SU-DHL-6 (cell line): ENCODE measurements around the gene ST7L.

Source experiments
- H2AFZ ChIP-seq: fragments of 200-600 bp; sonication (generic); 2 replicates; pipeline ENCODE4 v1.6.1; 2014; ENCODE audit warnings: low read depth, mild to moderate bottlenecking, moderate library complexity, mixed read lengths, antibody characterized with exemption, low read length; ENCODE audit not compliant: severe bottlenecking
- H3F3A ChIP-seq: fragments of 200-600 bp; shearing (Covaris generic); 2 replicates; pipeline ENCODE4 v1.6.0; 2016; ENCODE audit warnings: antibody characterized with exemption, mild to moderate bottlenecking; ENCODE audit not compliant: insufficient read depth
- H3K27ac ChIP-seq: fragments of 200-600 bp; sonication (generic); 2 replicates; pipeline ENCODE4 v1.5.1; 2016; ENCODE audit warnings: low read depth, mild to moderate bottlenecking, low read length, moderate library complexity, mixed read lengths
- H3K27me3 ChIP-seq: fragments of 200-600 bp; sonication (generic), shearing (Covaris generic); 2 replicates; pipeline ENCODE4 v1.6.0; 2014; ENCODE audit warnings: mild to moderate bottlenecking, low read length
- H3K36me3 ChIP-seq: fragments of 200-600 bp; sonication (generic); 2 replicates; pipeline ENCODE4 v1.6.1; 2014; ENCODE audit warnings: mild to moderate bottlenecking, low read length, mixed read lengths
- H3K4me2 ChIP-seq: fragments of 300-600, 200-600 bp; shearing (Covaris generic), sonication (generic); 2 replicates; pipeline ENCODE4 v1.6.0; 2014; ENCODE audit warnings: low read length, low read depth, mild to moderate bottlenecking; ENCODE audit not compliant: poor library complexity, severe bottlenecking
- H3K4me3 ChIP-seq: fragments of 200-600 bp; sonication (generic); 2 replicates; pipeline ENCODE4 v1.5.1; 2014; ENCODE audit warnings: antibody characterized with exemption, low read length, mild to moderate bottlenecking, mixed read lengths; ENCODE audit not compliant: insufficient read depth, poor library complexity, severe bottlenecking
- H3K79me2 ChIP-seq: fragments of 200-600 bp; sonication (generic); 2 replicates; pipeline ENCODE4 v1.6.1; 2014; ENCODE audit warnings: mild to moderate bottlenecking, low read length, moderate library complexity; ENCODE audit not compliant: insufficient read depth
- H3K9ac ChIP-seq: fragments of 200-600 bp; sonication (generic); 2 replicates; pipeline ENCODE4 v1.7.0; 2014; ENCODE audit warnings: mild to moderate bottlenecking, low read length
- H3K9me2 ChIP-seq: fragments of 200-600 bp; sonication (generic); replicated peaks from 2 replicates; pipeline ENCODE4 v1.6.1; 2014; ENCODE audit warnings: low read length; ENCODE audit not compliant: insufficient read depth
- H3K9me3 ChIP-seq: fragments of 200-600 bp; sonication (generic); 2 replicates; pipeline ENCODE4 v1.6.1; 2014; ENCODE audit warnings: low read length, mixed read lengths; ENCODE audit not compliant: insufficient read depth
- H4K20me1 ChIP-seq: fragments of 200-600 bp; sonication (generic); 2 replicates; pipeline ENCODE4 v1.6.1; 2014; ENCODE audit warnings: low read depth, mild to moderate bottlenecking, antibody characterized with exemption, low read length, moderate library complexity, mixed read lengths
- CTCF ChIP-seq: fragments of 200-600 bp; sonication (generic); IDR thresholded peaks from one replicate; pipeline ENCODE4 v1.5.1; 2017; ENCODE audit warnings: antibody characterized with exemption, mild to moderate bottlenecking, low read length, moderate library complexity; ENCODE audit not compliant: insufficient read depth, poor library complexity, severe bottlenecking
- EZH2phosphoT487 ChIP-seq: fragments of 200-600 bp; sonication (generic), shearing (Covaris generic); conservative IDR thresholded peaks from 2 replicates; pipeline ENCODE4 v1.6.1; 2018; ENCODE audit warnings: mild to moderate bottlenecking, antibody characterized with exemption, low read length, moderate library complexity, mixed read lengths

The ST7L gene

DNA sequence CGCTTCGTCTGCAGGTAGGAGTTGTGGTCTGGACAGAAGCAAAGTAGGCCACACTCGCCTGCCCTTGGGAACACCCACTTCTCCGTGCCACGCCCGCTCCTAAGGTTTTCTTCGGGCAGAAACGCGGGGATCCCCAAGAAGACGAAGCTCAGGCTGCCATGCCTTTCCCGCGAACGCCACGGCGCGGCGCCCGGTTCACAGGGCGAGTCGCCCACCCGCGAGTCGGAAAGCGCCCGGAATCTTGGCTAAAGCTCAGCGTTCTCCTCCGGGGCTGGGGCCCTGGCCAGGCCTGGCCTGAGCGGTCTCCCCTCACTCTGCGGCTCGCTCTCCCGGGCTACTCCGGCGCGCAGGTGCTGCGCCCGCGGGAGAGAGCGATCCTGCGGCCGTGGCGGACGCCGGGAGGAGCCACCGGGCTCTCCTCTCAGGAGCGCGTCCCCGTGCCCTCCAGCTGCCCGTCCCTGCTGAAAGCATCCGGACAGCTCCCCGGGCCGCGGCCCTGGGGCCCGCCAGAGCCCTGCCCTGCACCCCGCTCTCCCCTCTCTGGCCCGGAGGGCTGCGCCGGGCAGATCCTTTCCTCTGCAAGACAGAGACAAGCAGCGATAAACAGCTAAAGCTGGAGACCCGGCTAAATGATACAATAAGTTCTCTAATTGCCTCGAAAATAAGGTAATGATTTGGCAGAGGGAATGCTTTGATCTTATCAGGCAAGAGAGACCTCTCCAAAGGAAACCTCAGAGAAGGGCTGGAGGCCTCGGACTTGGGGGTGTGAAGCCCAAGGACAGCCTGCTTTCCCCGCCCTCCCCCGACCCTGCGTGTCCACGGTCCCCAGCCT is 116.9 kb downstream of the ST7L start:
- no peak overlapping the region for H3K4me3 ChIP-seq
- H2AFZ ChIP-seq, result no peak overlapping the region
- H3K4me2 ChIP-seq, result no peak overlapping the region
- no peaks in the 10 kb centered on the region for H3K9me2 ChIP-seq
- no peak overlapping the region for H3K27ac ChIP-seq
- no peak overlapping the region for H3K9ac ChIP-seq
- no peaks in the 10 kb centered on the region for H3K9me3 ChIP-seq
- H3K27me3 ChIP-seq, result no peaks in the 10 kb centered on the region
- TF ChIP-seq EZH2phosphoT487 (no peak), CTCF (no peak)
- no peaks in the 10 kb centered on the region for H3F3A ChIP-seq
- H4K20me1 ChIP-seq, result no peaks in the 10 kb centered on the region
- H3K36me3 ChIP-seq, result no peaks in the 10 kb centered on the region
- H3K79me2 ChIP-seq, result no peaks in the 10 kb centered on the region

GRCh38 chr1:112496290-112496689 is 122.7 kb downstream of the ST7L start:
- Histone ChIP-seq H3K9me3 (no peaks in the 10 kb centered on the region), H3K27me3 (no peaks in the 10 kb centered on the region), H3K4me3 (no peak overlapping the region), H3F3A (no peaks in the 10 kb centered on the region), H4K20me1 (no peaks in the 10 kb centered on the region), H3K9me2 (no peaks in the 10 kb centered on the region), H3K4me2 (no peak overlapping the region), H3K27ac (no peak overlapping the region), H3K9ac (no peak overlapping the region), H2AFZ (no peak overlapping the region), H3K36me3 (no peaks in the 10 kb centered on the region), H3K79me2 (no peaks in the 10 kb centered on the region)
- TF ChIP-seq EZH2phosphoT487 (no peak), CTCF (no peak)

GRCh38 chr1:112493351-112493750 is 125.6 kb downstream of the ST7L start:
- Histone ChIP-seq H3K36me3 (no peaks in the 10 kb centered on the region), H3K9me3 (no peaks in the 10 kb centered on the region), H3F3A (no peaks in the 10 kb centered on the region), H3K27me3 (no peaks in the 10 kb centered on the region), H3K79me2 (no peaks in the 10 kb centered on the region), H3K4me2 (no peak overlapping the region), H4K20me1 (no peaks in the 10 kb centered on the region), H3K27ac (no peak overlapping the region), H3K9ac (no peak overlapping the region), H3K4me3 (no peak overlapping the region), H3K9me2 (no peaks in the 10 kb centered on the region), H2AFZ (no peak overlapping the region)
- no peak for TF ChIP-seq EZH2phosphoT487

DNA sequence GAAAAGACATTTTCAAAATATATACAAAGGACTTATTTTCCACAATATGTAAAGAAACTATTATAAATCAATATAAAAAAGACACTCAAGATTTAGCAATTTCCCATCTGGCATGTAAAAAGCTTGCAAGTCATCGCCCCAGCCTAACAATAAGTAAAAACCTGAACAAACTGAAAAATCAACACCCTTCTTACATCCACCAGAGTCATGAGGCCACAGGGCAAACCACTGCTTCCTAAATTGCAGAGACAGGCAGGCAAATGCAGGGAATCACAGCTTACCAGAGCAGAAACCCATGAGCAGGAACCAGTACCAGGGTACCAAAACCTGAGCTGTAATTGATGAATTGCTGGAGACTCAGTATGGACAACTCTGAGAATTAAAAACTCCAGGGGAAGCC is 126.9 kb downstream of the ST7L start:
- H4K20me1 ChIP-seq, result no peaks in the 10 kb centered on the region
- H3F3A ChIP-seq, result no peaks in the 10 kb centered on the region
- no peak overlapping the region for H3K9ac ChIP-seq
- no peaks in the 10 kb centered on the region for H3K27me3 ChIP-seq
- H3K27ac ChIP-seq, result no peak overlapping the region
- no peaks in the 10 kb centered on the region for H3K9me2 ChIP-seq
- H3K79me2 ChIP-seq, result no peaks in the 10 kb centered on the region
- no peak overlapping the region for H2AFZ ChIP-seq
- no peak overlapping the region for H3K4me2 ChIP-seq
- no peak overlapping the region for H3K4me3 ChIP-seq
- H3K9me3 ChIP-seq, result no peaks in the 10 kb centered on the region
- no peak for TF ChIP-seq EZH2phosphoT487
- TF ChIP-seq CTCF, result no peak
- no peaks in the 10 kb centered on the region for H3K36me3 ChIP-seq
